HepG2 (cell line): ENCODE results near the gene ATIC. TPM values are rescaled to one million over a fixed set of nuclear protein-coding genes. Genes with fewer than 3 reads are reported as not detected.

ENCODE experiments used
- AGO1 ChIP-seq: fragments of 200-400 bp; formaldehyde crosslinking; IDR thresholded peaks from 2 replicates; pipeline ENCODE4 v1.6.1; 2017; ENCODE audit warnings: mild to moderate bottlenecking, low read depth, low read length, moderate library complexity; ENCODE audit not compliant: poor library complexity, severe bottlenecking
- AGO2 ChIP-seq: fragments of 200-400 bp; formaldehyde crosslinking; optimal IDR thresholded peaks from 2 replicates; pipeline ENCODE3; 2017; ENCODE audit warnings: mild to moderate bottlenecking, low read depth, low read length, moderate library complexity
- ATRX ChIP-seq: sonication (generic); formaldehyde crosslinking; IDR thresholded peaks from 2 replicates; pipeline ENCODE4 v1.4.0; 2020; ENCODE audit warnings: missing genetic modification reagents, borderline replicate concordance
- CREBL2 ChIP-seq: sonication (generic); formaldehyde crosslinking; IDR thresholded peaks from 2 replicates; pipeline ENCODE4 v1.8.1; 2023; ENCODE audit warnings: missing genetic modification reagents, mild to moderate bottlenecking, borderline replicate concordance
- DMTF1 ChIP-seq: sonication (generic); formaldehyde crosslinking; IDR thresholded peaks from 2 replicates; pipeline ENCODE4 v1.4.0; 2020; ENCODE audit warnings: mild to moderate bottlenecking, missing genetic modification reagents
- E2F1 ChIP-seq: sonication (generic); formaldehyde crosslinking; IDR thresholded peaks from 2 replicates; pipeline ENCODE4 v1.5.0; 2020; ENCODE audit warnings: missing genetic modification reagents
- HES4 ChIP-seq: sonication (generic); formaldehyde crosslinking; IDR thresholded peaks from 2 replicates; pipeline ENCODE4 v1.9.0; 2021; ENCODE audit warnings: mild to moderate bottlenecking, missing genetic modification reagents, borderline replicate concordance
- HNF4A ChIP-seq: sonication (generic); formaldehyde crosslinking; IDR thresholded peaks from 2 replicates; pipeline ENCODE4 v1.4.0; 2020; ENCODE audit warnings: missing genetic modification reagents
- MYNN ChIP-seq: sonication (generic); formaldehyde crosslinking; IDR thresholded peaks from 2 replicates; pipeline ENCODE4 v1.4.0; 2020; ENCODE audit warnings: mild to moderate bottlenecking, low read depth, missing genetic modification reagents
- PHB2 ChIP-seq: fragments of 450-650 bp; IDR thresholded peaks from 2 replicates; pipeline ENCODE4 v1.6.1; 2018; ENCODE audit not compliant: partially characterized antibody
- POLR2AphosphoS2 ChIP-seq: IDR thresholded peaks from 2 replicates; pipeline ENCODE4 v1.6.1; 2011; ENCODE audit warnings: low read depth, low read length, improper control_type of control experiment
- ZFP1 ChIP-seq: IDR thresholded peaks from 2 replicates; pipeline ENCODE4 v1.6.1; 2016
- ZNF10 ChIP-seq: sonication (generic); formaldehyde crosslinking; IDR thresholded peaks from 2 replicates; pipeline ENCODE4 v1.4.0; 2020; ENCODE audit warnings: mild to moderate bottlenecking, low read depth, missing genetic modification reagents, borderline replicate concordance
- ZNF496 ChIP-seq: sonication (generic); formaldehyde crosslinking; IDR thresholded peaks from 2 replicates; pipeline ENCODE4 v1.8.1; 2023; ENCODE audit warnings: mild to moderate bottlenecking, moderate library complexity, missing genetic modification reagents; ENCODE audit not compliant: insufficient replicate concordance
- ZNF761 ChIP-seq: sonication (generic); formaldehyde crosslinking; conservative IDR thresholded peaks from 2 replicates; pipeline ENCODE4 v1.4.0; 2020; ENCODE audit warnings: mild to moderate bottlenecking, missing genetic modification reagents
- ZNF773 ChIP-seq: sonication (generic); formaldehyde crosslinking; IDR thresholded peaks from 2 replicates; pipeline ENCODE4 v1.4.0; 2020; ENCODE audit warnings: missing genetic modification reagents, borderline replicate concordance
- ZNF800 ChIP-seq: sonication (generic); formaldehyde crosslinking; IDR thresholded peaks from 2 replicates; pipeline ENCODE4 v1.4.0; 2020; ENCODE audit warnings: missing genetic modification reagents
- polyA plus RNA-seq, 8 experiments: library from polyadenylated mRNA; depleted of rRNA in 3 of 8; stranded (reverse) in 7 of 8; unstranded in 1 of 8; fragments of >200 nt; fragmentation: Illumina TruSeq in 4 of 8; extraction: Trizol in 4 of 8; gene quantifications; 2 replicates each; pipeline versions ENCODE4 v1.2.1 to v1.2.3, GENCODE V29; 2011 to 2016; ENCODE audit warnings: low read depth in 4 of 8, missing spikeins in 1 of 8, mixed read lengths in 1 of 8; ENCODE audit not compliant: insufficient read depth in 1 of 8
- total RNA-seq, 5 experiments: library from RNA; depleted of rRNA; stranded (reverse); fragments of >200 nt; fragmentation: Illumina TruSeq; extraction: Trizol; gene quantifications; 2 replicates each; pipeline ENCODE4 v1.2.3, GENCODE V29; 2016; ENCODE audit warnings: low read depth in 1 of 5
- TF ChIP-seq, protein P1 (sequence below): sonication (generic); formaldehyde crosslinking; conservative IDR thresholded peaks from 2 replicates; pipeline ENCODE4 v1.8.0; 2022; ENCODE audit warnings: mild to moderate bottlenecking, moderate library complexity, missing genetic modification reagents

The ATIC gene
- total and polyA plus RNA-seq, 2 of the 13 experiments (the other 11 are each of a cell fraction or from before 2014, with no cell fraction given) = 89.8 to 146 TPM

DNA sequence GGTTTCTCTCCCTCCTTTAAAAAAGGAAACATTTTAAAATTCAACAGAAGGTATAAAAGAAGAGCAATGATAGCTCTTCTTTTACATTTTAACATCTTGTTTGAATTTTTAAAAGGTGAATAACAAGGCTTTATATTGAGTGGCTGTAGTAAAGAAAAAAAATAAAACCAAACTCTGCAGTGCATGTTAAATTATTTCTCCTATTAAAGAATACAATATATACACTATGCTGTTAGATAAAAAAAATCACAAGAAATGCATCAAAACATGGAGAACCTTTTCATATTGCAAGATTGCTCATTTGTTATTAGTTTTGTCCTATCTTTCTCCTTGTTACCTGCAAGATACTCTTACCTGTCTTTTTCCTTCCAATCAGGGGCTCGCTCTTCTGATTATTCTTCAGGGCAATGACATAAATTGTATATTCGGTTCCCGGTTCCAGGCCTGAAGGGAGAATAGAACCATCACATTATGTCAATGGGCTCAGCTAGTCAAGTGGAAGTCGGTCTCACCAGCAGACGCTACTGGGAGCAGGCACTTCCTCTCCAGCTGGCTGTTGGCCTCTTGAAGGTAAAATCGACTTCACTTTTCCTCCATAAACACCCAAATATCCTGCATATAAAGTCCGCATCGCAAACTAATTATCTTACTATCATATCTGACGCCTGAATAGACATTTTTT is 61.2 kb downstream of the ATIC start (continued):
- TF ChIP-seq, protein P1, sequence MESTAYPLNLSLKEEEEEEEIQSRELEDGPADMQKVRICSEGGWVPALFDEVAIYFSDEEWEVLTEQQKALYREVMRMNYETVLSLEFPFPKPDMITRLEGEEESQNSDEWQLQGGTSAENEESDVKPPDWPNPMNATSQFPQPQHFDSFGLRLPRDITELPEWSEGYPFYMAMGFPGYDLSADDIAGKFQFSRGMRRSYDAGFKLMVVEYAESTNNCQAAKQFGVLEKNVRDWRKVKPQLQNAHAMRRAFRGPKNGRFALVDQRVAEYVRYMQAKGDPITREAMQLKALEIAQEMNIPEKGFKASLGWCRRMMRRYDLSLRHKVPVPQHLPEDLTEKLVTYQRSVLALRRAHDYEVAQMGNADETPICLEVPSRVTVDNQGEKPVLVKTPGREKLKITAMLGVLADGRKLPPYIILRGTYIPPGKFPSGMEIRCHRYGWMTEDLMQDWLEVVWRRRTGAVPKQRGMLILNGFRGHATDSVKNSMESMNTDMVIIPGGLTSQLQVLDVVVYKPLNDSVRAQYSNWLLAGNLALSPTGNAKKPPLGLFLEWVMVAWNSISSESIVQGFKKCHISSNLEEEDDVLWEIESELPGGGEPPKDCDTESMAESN = 0 out of 2 replicates have a peak, but pooled peaks have one; percentile 39
- TF ChIP-seq AGO1 (no peak), AGO2 (peak; percentile 84), ZNF773 (CRISPR knock-in tag) (no peak), DMTF1 (no peak), ZNF800 (CRISPR knock-in tag) (0 out of 2 replicates have a peak, but pooled peaks have one; percentile 33), HNF4A (CRISPR knock-in tag) (no peak), ZNF761 (CRISPR knock-in tag) (no peak), MYNN (CRISPR knock-in tag) (no peak), ATRX (no peak), POLR2AphosphoS2 (peak; percentile 47; the same call in 1 of the 2 replicates), E2F1 (CRISPR knock-in tag) (no peak), HES4 (CRISPR knock-in tag) (no peak), PHB2 (no peak), CREBL2 (CRISPR knock-in tag) (no peak), ZFP1 (CRISPR knock-in tag) (no peak), ZNF10 (no peak), ZNF496 (CRISPR knock-in tag) (no peak)
